Measurements from ENCODE around the gene ZIC2.
"Not testable (repeated sequence)": the region's sequence is repeated elsewhere in the genome, so short reads cannot be mapped to it uniquely, and the experiment has no call there.

The ZIC2 gene

GRCh38 chr13:100019780-100020356 lies 38.3 kb downstream of the ZIC2 start:
- DNase-seq (ENCODE audit: low read depth) = no peak

GRCh38 chr13:100022798-100023197 lies 41.2 kb downstream of the ZIC2 start:
- DNase-seq (ENCODE audit: low read depth) = no peak

GRCh38 chr13:100024023-100024422 lies 42.4 kb downstream of the ZIC2 start:
- DNase-seq (ENCODE audit: low read depth) = no peak

GRCh38 chr13:100029933-100030332 lies 48.3 kb downstream of the ZIC2 start:
- no peak for DNase-seq (ENCODE audit: low read depth)

- DNase-seq (ENCODE audit: low read depth) = not testable (repeated sequence)
These were observed 51.1 kb downstream of the ZIC2 start for GRCh38 chr13:100032642-100033041.

GRCh38 chr13:100035936-100036335 lies 54.4 kb downstream of the ZIC2 start:
- no peak for DNase-seq (ENCODE audit: low read depth)

Measured in stimulated activated CD4-positive, alpha-beta T cell treated with anti-CD3 and anti-CD28 coated beads, Interleukin-2, amount 100 ng/mL, for 4 hours (primary cell).